SU-DHL-6 (cell line): ENCODE results near the gene OXCT2.

Source experiments
- H2AFZ ChIP-seq: fragments of 200-600 bp; sonication (generic); 2 replicates; pipeline ENCODE4 v1.6.1; 2014; ENCODE audit warnings: low read depth, mild to moderate bottlenecking, moderate library complexity, mixed read lengths, antibody characterized with exemption, low read length; ENCODE audit not compliant: severe bottlenecking
- H3F3A ChIP-seq: fragments of 200-600 bp; shearing (Covaris generic); 2 replicates; pipeline ENCODE4 v1.6.0; 2016; ENCODE audit warnings: antibody characterized with exemption, mild to moderate bottlenecking; ENCODE audit not compliant: insufficient read depth
- H3K27ac ChIP-seq: fragments of 200-600 bp; sonication (generic); 2 replicates; pipeline ENCODE4 v1.5.1; 2016; ENCODE audit warnings: low read depth, mild to moderate bottlenecking, low read length, moderate library complexity, mixed read lengths
- H3K27me3 ChIP-seq: fragments of 200-600 bp; sonication (generic), shearing (Covaris generic); 2 replicates; pipeline ENCODE4 v1.6.0; 2014; ENCODE audit warnings: mild to moderate bottlenecking, low read length
- H3K36me3 ChIP-seq: fragments of 200-600 bp; sonication (generic); 2 replicates; pipeline ENCODE4 v1.6.1; 2014; ENCODE audit warnings: mild to moderate bottlenecking, low read length, mixed read lengths
- H3K4me2 ChIP-seq: fragments of 300-600, 200-600 bp; shearing (Covaris generic), sonication (generic); 2 replicates; pipeline ENCODE4 v1.6.0; 2014; ENCODE audit warnings: low read length, low read depth, mild to moderate bottlenecking; ENCODE audit not compliant: poor library complexity, severe bottlenecking
- H3K4me3 ChIP-seq: fragments of 200-600 bp; sonication (generic); 2 replicates; pipeline ENCODE4 v1.5.1; 2014; ENCODE audit warnings: antibody characterized with exemption, low read length, mild to moderate bottlenecking, mixed read lengths; ENCODE audit not compliant: insufficient read depth, poor library complexity, severe bottlenecking
- H3K79me2 ChIP-seq: fragments of 200-600 bp; sonication (generic); 2 replicates; pipeline ENCODE4 v1.6.1; 2014; ENCODE audit warnings: mild to moderate bottlenecking, low read length, moderate library complexity; ENCODE audit not compliant: insufficient read depth
- H3K9ac ChIP-seq: fragments of 200-600 bp; sonication (generic); 2 replicates; pipeline ENCODE4 v1.7.0; 2014; ENCODE audit warnings: mild to moderate bottlenecking, low read length
- H3K9me2 ChIP-seq: fragments of 200-600 bp; sonication (generic); replicated peaks from 2 replicates; pipeline ENCODE4 v1.6.1; 2014; ENCODE audit warnings: low read length; ENCODE audit not compliant: insufficient read depth
- H3K9me3 ChIP-seq: fragments of 200-600 bp; sonication (generic); 2 replicates; pipeline ENCODE4 v1.6.1; 2014; ENCODE audit warnings: low read length, mixed read lengths; ENCODE audit not compliant: insufficient read depth
- H4K20me1 ChIP-seq: fragments of 200-600 bp; sonication (generic); 2 replicates; pipeline ENCODE4 v1.6.1; 2014; ENCODE audit warnings: low read depth, mild to moderate bottlenecking, antibody characterized with exemption, low read length, moderate library complexity, mixed read lengths
- EZH2phosphoT487 ChIP-seq: fragments of 200-600 bp; sonication (generic), shearing (Covaris generic); conservative IDR thresholded peaks from 2 replicates; pipeline ENCODE4 v1.6.1; 2018; ENCODE audit warnings: mild to moderate bottlenecking, antibody characterized with exemption, low read length, moderate library complexity, mixed read lengths
- TF ChIP-seq, protein P1 (sequence below): fragments of 200-600 bp; sonication (generic); IDR thresholded peaks from one replicate; pipeline ENCODE4 v1.5.1; 2017; ENCODE audit warnings: antibody characterized with exemption, mild to moderate bottlenecking, low read length, moderate library complexity; ENCODE audit not compliant: insufficient read depth, poor library complexity, severe bottlenecking

OXCT2 gene

DNA sequence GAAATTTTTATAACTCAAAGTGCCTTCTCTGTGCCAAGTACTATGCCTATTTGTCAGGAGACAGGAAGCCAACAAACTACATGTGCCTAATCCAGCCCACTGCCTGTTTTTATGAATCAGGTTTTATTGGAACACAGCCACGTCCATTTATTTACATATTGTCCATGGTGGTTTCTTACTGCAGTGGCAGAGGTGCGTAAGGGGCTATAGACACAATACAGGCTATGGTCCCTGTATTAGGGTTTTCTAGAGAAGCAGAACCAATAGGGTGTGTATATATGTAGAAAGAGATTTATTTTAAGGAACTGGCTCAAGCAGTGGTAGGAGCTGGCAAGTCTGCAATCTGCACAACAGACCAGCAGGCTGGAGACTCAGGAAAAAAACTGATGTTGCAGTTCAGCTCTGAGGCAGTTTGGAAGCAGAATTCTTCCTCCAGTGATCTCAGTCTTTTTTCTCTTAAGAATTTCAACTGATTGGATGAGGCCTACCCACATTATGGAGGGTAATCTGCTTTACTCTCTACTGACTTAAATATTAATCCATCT is 17.1 kb downstream of the OXCT2 start:
- Histone ChIP-seq H3K36me3 (no peaks in the 10 kb centered on the region), H3K9ac (no peak overlapping the region), H2AFZ (no peak overlapping the region), H3K9me3 (no peaks in the 10 kb centered on the region), H3K9me2 (no peaks in the 10 kb centered on the region), H3K27me3 (no peaks in the 10 kb centered on the region), H4K20me1 (no peaks in the 10 kb centered on the region), H3K4me3 (no peak overlapping the region), H3F3A (no peaks in the 10 kb centered on the region), H3K27ac (no peak overlapping the region), H3K79me2 (no peaks in the 10 kb centered on the region), H3K4me2 (no peak overlapping the region)
- TF ChIP-seq EZH2phosphoT487 = no peak
- TF ChIP-seq, protein P1, sequence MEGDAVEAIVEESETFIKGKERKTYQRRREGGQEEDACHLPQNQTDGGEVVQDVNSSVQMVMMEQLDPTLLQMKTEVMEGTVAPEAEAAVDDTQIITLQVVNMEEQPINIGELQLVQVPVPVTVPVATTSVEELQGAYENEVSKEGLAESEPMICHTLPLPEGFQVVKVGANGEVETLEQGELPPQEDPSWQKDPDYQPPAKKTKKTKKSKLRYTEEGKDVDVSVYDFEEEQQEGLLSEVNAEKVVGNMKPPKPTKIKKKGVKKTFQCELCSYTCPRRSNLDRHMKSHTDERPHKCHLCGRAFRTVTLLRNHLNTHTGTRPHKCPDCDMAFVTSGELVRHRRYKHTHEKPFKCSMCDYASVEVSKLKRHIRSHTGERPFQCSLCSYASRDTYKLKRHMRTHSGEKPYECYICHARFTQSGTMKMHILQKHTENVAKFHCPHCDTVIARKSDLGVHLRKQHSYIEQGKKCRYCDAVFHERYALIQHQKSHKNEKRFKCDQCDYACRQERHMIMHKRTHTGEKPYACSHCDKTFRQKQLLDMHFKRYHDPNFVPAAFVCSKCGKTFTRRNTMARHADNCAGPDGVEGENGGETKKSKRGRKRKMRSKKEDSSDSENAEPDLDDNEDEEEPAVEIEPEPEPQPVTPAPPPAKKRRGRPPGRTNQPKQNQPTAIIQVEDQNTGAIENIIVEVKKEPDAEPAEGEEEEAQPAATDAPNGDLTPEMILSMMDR = no peak

DNA sequence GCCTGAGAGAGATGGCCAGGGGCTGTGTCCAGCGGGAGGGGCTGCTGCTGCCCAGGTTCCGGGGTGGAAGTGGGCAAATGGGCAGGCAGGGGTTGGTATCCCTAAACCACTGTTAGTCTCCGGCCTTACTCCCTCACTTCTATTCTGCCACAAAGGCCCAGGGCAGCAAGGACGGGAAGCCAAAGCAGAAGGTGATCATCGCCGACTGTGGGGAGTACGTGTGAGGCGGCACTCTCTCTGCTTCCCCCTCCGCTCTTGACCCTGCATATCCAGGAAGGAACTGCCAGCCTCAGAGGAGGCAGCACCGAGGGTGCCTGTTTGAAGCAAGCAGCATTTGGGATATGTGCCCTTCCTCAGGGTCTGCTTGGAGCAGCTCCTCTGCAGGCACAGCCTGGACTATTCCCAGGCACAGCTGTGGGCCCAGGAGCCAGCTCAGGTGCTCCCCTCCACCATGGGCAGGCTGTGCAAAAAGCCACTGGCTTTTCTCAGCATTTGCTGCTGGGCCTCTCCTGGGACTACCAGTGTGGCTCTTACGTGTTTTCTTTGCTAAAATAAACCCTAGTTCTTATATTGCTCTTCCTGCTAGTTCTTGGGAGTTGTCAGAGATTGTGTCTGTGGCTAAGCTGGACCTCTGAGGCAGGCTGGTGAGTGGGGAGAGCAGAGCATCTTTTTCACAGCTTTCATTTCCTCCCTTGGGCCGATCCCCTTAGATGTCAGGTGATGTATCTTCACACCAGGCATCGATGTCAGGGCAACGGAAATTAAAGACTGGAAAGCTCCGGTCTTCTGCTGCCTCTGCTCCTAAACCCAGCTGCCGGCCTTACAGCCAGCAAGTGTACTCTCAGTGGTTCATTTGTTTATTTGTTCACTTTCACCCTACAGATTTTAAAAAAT is 17.8 kb downstream of the OXCT2 start:
- Histone ChIP-seq H3K9ac (no peak overlapping the region), H3F3A (no peaks in the 10 kb centered on the region), H3K4me3 (no peak overlapping the region), H3K9me2 (no peaks in the 10 kb centered on the region), H3K4me2 (no peak overlapping the region), H3K9me3 (no peaks in the 10 kb centered on the region), H3K79me2 (no peaks in the 10 kb centered on the region), H4K20me1 (no peaks in the 10 kb centered on the region), H3K27ac (no peak overlapping the region), H2AFZ (no peak overlapping the region), H3K27me3 (no peaks in the 10 kb centered on the region), H3K36me3 (peaks cover 5% of the 10 kb centered on the region; the same call in 1 of the 2 replicates)
- TF ChIP-seq, protein P1 = no peak

DNA sequence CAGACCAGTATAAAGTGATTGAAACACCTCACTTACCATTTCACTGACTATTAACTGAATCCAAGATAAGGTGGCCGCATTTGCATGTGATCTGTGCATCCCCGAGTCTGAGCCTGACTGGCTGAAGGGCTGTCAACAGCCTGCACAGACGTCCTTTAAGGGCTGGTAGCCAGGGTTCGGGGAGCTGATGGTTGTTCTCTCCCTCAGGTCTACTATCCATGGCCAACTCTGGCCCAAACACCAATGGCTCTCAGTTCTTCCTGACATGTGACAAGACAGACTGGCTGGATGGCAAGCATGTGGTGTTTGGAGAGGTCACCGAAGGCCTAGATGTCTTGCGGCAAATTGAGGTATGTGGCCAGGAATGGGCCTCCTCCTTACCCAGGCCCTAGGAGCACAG is 18.4 kb downstream of the OXCT2 start:
- H3K4me3 ChIP-seq = no peak overlapping the region
- H3K27ac ChIP-seq = no peak overlapping the region
- H3K9me2 ChIP-seq = no peaks in the 10 kb centered on the region
- H3K36me3 ChIP-seq = peaks cover 11% of the 10 kb centered on the region; the same call in 1 of the 2 replicates
- no peak overlapping the region for H3K4me2 ChIP-seq
- H2AFZ ChIP-seq = no peak overlapping the region
- H3K9me3 ChIP-seq = no peaks in the 10 kb centered on the region
- TF ChIP-seq, protein P1 = no peak
- no peak for TF ChIP-seq EZH2phosphoT487
- H4K20me1 ChIP-seq = no peaks in the 10 kb centered on the region
- no peaks in the 10 kb centered on the region for H3F3A ChIP-seq
- H3K79me2 ChIP-seq = no peaks in the 10 kb centered on the region
- H3K9ac ChIP-seq = no peak overlapping the region
- H3K27me3 ChIP-seq = no peaks in the 10 kb centered on the region
